ENCODE data around the gene WDPCP.

GRCh38 chr2:63261137-63261621 is 327.1 kb downstream of the WDPCP start:
- TF ChIP-seq CTCF (conservative IDR thresholded peaks at IDR 0.05 in 1 of 2, IDR thresholded peaks at IDR 0.05 in 1 of 2; ENCODE audit: extremely low read depth in 1 of 2, insufficient read depth in 1 of 2, low read depth in 1 of 2, low read length in 2 of 2) (no peak), EZH2 (IDR thresholded peaks at IDR 0.05; ENCODE audit: borderline replicate concordance, low read length) (no peak)

Data from mammary epithelial cell (primary cell).